H1 (cell line): ENCODE results near the gene RPS6KA2. TPM values are rescaled to one million over a fixed set of nuclear protein-coding genes. Genes with fewer than 3 reads are reported as not detected.

Experiments
- CHD7 ChIP-seq: fragments of 300-600 bp; sonication (generic); IDR thresholded peaks from 2 replicates; pipeline ENCODE4 v1.7.1; 2012; ENCODE audit warnings: low read length, moderate library complexity, mild to moderate bottlenecking, inconsistent platforms; ENCODE audit not compliant: insufficient replicate concordance
- TAF1 ChIP-seq: IDR thresholded peaks from 2 replicates; pipeline ENCODE4 v1.6.1; 2011; ENCODE audit warnings: mild to moderate bottlenecking, low read depth, low read length
- TCF12 ChIP-seq: IDR thresholded peaks from 2 replicates; pipeline ENCODE4 v1.6.1; 2011; ENCODE audit warnings: low read depth, mild to moderate bottlenecking, low read length
- polyA plus RNA-seq, 7 experiments: library from polyadenylated mRNA; depleted of rRNA in 3 of 7; stranded (reverse) in 5 of 7; unstranded in 2 of 7; fragments of >200 nt in 5 of 7; fragments of 200-250 nt in 2 of 7; gene quantifications; 1 replicate in 5 of 7; 2 replicates in 1 of 7; 4 replicates in 1 of 7; pipeline versions ENCODE4 v1.2.1 to v1.2.3, GENCODE V29; 2011 to 2013; ENCODE audit warnings: missing spikeins in 2 of 7, mixed read lengths in 2 of 7
- total RNA-seq: library from RNA; stranded (reverse); fragmentation: NEBNext Ultra II Directional; extraction: Animal tissue kit (Norgen Biotek cat#: 25700); gene quantifications from 2 replicates; pipeline ENCODE4 v1.2.1, GENCODE V29; 2021

Gene RPS6KA2
- total and polyA plus RNA-seq, 2 of the 8 experiments (the other 6 are each of a cell fraction or from before 2014, with no cell fraction given) = 8.8 to 25.7 TPM

- TF ChIP-seq CHD7 (no peak), TAF1 (no peak), TCF12 (no peak)
Observed at GRCh38 chr6:166596776-166597507, 30.1 kb downstream of the RPS6KA2 start (continued).
